AG09319 (cell line): ENCODE data around the gene GEMIN7.

ENCODE experiments used
- DNase-seq: peaks from one replicate; pipeline ENCODE4 v3.0.0-alpha.2; 2010; ENCODE audit warnings: low read depth; ENCODE audit errors: extremely low read depth
- TF ChIP-seq, protein P1 (sequence below): IDR thresholded peaks from 2 replicates; pipeline ENCODE4 v1.5.1; 2011; ENCODE audit warnings: low read depth, mild to moderate bottlenecking, inconsistent platforms, low read length, moderate library complexity

The GEMIN7 gene

DNA sequence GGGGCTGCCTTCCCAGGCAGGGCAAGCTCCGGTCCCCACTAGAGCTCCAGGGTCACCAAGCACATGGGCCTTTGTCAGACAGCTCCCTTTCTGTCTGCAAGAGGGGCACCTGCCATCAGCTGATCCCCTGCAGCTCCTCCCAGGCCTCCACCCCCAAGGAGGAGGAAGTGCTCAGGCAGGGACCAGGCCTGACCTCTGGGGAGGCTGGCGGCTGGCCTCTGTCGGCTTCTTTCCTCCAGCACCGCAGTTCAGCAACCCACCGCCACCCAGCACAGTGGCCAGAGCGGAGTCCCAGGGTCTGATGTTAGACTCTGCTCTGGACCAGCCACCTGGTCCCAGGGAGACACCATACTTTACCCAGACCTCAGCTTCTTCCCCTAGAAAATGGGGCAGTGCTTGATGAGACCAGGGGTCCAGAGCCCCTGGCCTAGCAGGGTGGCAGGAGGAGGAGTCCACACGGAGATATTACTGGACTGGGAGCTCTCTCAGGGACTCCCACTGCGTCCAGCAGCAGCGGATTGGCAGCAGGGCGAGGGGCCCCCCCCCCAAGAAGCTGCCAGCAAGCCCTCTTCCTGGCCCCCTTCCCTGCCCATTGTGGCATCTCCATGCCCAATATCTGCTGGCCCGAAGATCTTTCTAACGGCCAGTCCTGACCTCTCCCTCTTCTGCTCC lies 57.6 kb downstream of the GEMIN7 start:
- DNase-seq: no peak

DNA sequence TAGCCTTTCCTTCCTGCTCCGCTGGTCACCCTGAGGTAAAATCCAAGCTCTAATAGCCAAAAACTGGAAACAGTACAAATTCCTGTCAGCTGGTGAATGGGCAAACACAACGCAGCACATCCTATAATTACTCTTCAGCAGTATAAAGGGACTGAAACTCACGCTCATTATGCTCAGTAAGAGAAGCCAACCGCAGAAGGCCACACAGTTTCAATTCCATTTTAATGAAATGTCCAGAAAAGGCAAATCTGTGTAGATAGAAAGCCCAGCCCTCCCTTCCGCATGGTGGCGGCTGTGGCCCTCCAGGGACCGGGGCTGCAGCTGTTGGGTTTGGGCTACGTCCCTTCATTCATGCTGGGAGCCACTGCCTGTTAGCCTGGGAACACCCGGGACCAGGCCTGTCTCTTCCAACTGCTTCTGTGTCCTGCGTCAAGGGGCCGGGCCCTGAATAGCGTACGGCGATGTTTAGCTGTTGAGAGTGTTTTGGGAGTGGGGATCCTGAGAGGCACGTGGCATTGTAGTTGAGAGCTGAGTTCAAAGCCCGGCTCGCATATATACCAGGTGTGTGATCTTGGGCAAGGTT lies 58.2 kb downstream of the GEMIN7 start:
- TF ChIP-seq, protein P1, sequence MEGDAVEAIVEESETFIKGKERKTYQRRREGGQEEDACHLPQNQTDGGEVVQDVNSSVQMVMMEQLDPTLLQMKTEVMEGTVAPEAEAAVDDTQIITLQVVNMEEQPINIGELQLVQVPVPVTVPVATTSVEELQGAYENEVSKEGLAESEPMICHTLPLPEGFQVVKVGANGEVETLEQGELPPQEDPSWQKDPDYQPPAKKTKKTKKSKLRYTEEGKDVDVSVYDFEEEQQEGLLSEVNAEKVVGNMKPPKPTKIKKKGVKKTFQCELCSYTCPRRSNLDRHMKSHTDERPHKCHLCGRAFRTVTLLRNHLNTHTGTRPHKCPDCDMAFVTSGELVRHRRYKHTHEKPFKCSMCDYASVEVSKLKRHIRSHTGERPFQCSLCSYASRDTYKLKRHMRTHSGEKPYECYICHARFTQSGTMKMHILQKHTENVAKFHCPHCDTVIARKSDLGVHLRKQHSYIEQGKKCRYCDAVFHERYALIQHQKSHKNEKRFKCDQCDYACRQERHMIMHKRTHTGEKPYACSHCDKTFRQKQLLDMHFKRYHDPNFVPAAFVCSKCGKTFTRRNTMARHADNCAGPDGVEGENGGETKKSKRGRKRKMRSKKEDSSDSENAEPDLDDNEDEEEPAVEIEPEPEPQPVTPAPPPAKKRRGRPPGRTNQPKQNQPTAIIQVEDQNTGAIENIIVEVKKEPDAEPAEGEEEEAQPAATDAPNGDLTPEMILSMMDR: no peak
- DNase-seq: no peak

More for the DNA sequence above, 57.6 kb downstream of the GEMIN7 start:
- TF ChIP-seq, protein P1: no peak

DNA sequence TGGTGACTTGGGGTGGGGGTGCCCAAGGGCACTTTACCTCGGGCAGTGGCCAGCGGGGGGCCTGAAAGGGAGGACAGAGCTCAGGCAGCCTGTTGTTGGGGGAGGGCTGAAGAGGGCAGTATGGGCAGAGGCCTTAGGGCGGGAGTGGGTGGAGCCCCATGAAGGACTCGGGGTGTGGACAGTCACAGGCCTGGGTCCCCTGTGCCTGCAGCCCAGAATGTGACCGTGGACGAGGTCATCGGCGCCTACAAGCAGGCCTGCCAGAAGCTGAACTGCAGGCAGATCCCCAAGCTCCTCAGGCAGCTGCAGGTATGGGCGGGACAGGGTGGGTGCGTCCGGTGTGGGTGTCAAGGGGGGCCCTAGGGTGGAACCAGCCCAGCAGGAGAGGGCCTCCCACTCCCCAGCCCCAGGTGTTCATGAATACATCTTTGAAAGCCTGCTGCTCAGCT lies 59.3 kb downstream of the GEMIN7 start:
- TF ChIP-seq, protein P1: no peak
- DNase-seq: no peak

DNA sequence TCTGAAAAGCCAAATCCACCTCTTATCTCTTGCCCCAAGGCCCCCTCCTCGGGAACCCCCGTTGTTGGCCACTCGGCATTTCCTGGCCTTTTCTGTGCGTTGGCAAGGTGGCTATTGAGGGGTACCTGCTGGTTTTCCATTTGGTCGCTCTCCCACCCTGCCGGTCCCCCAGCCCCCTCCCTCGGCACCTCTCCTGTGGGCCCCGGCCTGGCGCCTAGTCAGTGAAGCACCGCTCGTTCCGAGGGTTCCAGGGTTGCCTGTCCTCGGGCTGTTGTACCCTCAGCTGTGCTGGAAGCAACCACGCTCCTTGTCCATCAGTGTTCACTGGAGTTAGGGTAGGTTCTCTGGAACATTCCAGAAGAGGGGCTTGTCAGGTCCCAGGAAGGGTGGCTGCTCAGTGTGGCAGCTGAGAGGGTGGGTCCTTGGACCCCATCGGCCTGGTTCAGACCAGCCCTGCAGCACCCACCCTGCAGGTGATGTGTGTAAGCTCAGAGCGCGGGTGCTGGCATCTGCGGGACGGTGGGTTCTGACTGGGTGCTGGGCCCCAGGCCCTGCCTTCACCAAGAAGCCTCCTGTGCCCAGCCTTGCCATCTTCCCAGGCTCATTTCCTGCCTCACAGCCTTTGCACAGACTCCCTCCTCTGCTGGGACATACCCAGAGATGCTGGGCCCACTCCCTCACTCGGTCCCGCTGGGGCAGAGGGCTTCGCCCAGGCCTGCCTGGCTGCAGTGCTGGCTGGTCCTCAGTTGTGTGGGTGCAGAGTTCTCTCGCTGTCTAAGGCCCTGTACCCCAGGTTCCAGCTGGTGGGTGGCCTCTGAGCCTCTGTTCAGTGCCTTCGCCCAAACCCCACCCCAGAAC lies 60.5 kb downstream of the GEMIN7 start:
- DNase-seq: no peak
- TF ChIP-seq, protein P1: no peak

DNA sequence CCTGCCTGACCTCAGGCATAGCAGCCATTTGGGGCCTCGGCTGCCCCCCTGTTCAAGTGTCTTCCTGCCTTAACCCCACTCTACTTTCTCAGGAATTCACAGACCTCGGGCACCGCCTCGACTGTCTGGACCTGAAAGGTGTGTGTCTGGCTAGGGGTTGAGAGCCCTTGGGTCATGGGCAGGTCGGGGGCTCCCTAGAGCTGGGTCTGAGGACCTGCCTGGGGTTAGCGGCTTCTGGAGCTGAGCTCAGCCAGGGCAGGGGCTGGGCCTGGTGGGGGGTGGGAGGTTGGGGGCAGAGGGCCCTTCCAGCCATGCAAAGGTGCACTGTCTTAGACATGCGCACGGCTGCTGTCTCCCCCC lies 61.1 kb downstream of the GEMIN7 start:
- TF ChIP-seq, protein P1: no peak
- DNase-seq: no peak

DNA sequence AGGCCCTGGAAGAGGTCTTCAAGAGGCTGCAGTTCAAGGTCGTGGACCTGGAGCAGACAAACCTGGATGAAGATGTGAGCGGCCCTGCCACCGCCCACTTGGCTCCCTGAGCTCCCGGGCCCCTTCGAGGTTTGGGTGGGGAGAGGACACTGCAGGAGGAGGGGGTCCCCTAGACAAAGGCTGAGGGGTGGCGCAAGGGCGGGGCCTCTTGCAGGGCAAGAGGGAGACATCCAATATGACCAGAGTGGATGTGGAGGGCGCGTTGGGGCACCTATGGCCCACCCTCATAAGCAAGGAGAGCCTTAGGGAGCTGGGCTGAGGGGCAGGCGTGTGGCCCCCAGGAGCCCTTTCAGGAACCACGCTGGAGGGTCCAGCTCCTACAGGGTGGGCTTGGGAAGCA lies 61.5 kb downstream of the GEMIN7 start:
- TF ChIP-seq, protein P1: no peak
- no peak for DNase-seq
